Skeletal muscle satellite cell (primary cell): ENCODE measurements around the gene POLN. TPM values are rescaled to one million over a fixed set of nuclear protein-coding genes. Genes with fewer than 3 reads are reported as not detected.

ENCODE experiments used
- H3K27me3 ChIP-seq: 2 replicates; pipeline ENCODE4 v1.7.0; 2013; ENCODE audit warnings: low read length; ENCODE audit not compliant: control insufficient read depth, insufficient read depth
- H3K36me3 ChIP-seq: 2 replicates; pipeline ENCODE4 v1.7.0; 2013; ENCODE audit warnings: mild to moderate bottlenecking, control low read depth, low read length; ENCODE audit not compliant: insufficient read depth
- H3K4me1 ChIP-seq: 2 replicates; pipeline ENCODE4 v1.7.0; 2013; ENCODE audit warnings: low read length; ENCODE audit not compliant: control insufficient read depth, insufficient read depth
- H3K4me2 ChIP-seq: 2 replicates; pipeline ENCODE4 v1.7.0; 2013; ENCODE audit warnings: mild to moderate bottlenecking, low read length
- H3K4me3 ChIP-seq: 2 replicates; pipeline ENCODE4 v1.7.0; 2013; ENCODE audit warnings: low read length
- H3K9ac ChIP-seq: 2 replicates; pipeline ENCODE4 v1.7.0; 2013; ENCODE audit warnings: mild to moderate bottlenecking, low read depth, low read length, moderate library complexity
- H3K9me3 ChIP-seq: replicated peaks from 2 replicates; pipeline ENCODE4 v1.7.0; 2013; ENCODE audit warnings: mild to moderate bottlenecking, control low read depth, low read length
- total RNA-seq: library from RNA; depleted of rRNA; stranded (reverse); fragments of >200 nt; gene quantifications from 2 replicates; pipeline ENCODE4 v1.2.3, GENCODE V29; 2012; rRNA removed

Gene POLN
- 2.0 and 2.8 TPM in 2 replicates for total RNA-seq

DNA sequence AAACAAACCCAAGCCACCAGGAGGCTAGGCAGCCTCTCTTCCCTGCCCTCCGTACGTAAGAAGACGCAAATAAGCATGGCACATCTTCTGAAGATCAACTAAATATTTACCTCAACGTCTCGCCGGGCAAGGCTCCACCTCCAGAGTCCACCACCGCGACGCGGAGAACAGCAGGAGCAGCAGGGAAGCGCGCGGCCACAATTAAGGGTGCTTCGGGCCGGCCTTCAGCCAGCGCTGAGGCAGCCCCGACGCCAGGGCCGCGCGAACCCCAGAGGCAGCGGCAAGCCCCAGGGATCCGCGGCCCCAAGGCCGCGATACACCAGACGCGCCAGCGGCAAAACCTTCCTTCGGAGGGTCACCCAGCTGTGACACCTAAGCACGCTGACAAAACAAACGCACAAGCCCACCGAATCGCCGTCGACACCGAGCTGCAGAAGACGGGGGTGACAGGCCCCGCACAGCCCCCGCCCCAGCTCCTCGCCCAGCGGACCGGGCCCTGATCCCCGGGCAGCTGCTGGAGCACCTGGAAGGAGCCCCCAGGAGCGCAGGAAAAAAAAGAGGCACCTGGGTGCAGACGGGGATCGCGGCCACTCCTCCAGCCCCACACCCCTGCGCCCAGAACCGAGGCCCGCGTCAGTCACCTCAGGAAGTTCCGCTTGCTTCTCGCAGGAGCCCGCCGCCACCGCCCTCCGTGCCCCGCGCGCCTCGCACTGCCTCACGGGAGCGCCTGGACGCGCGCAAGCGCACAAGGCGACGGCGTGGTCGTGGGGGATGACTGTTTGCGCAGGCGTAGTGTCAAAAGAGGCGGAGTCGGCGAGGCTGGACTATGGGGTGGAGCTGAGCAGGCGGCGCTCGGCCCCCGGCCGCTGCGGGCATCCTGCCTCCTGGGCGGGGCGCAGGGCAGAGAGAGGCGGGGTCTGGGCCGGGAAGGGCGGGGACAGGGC, at the start of gene POLN, which contains the start of gene HAUS3:
Gene POLN, minus strand, starts transcription at position 712 of the 944 bp plus-strand sequence. CDS start 12,890 bp downstream, outside the sequence.
Gene HAUS3, minus strand, starts transcription at position 712 of the 944 bp plus-strand sequence. CDS start 1,175 bp downstream, outside the sequence.
- H3K9me3 ChIP-seq = no peaks in the 10 kb centered on the region
- H3K4me2 ChIP-seq = peak within 1 kb of the TSS; percentile 89
- H3K27me3 ChIP-seq = no peaks in the 10 kb centered on the region
- H3K36me3 ChIP-seq = peaks cover 17% of the 10 kb centered on the region
- peak within 1 kb of the TSS; percentile 92 for H3K9ac ChIP-seq
- peak within 1 kb of the TSS; percentile 97 for H3K4me3 ChIP-seq
- H3K4me1 ChIP-seq = peaks cover 38% of the 10 kb centered on the region

GRCh38 chr4:2290974-2291704, 49.2 kb upstream of the POLN start:
- no peak overlapping the region for H3K9ac ChIP-seq
- no peaks in the 10 kb centered on the region for H3K9me3 ChIP-seq
- peaks cover 6% of the 10 kb centered on the region for H3K4me1 ChIP-seq
- H3K4me2 ChIP-seq = no peak overlapping the region
- H3K27me3 ChIP-seq = peaks cover 13% of the 10 kb centered on the region
- H3K4me3 ChIP-seq = no peak overlapping the region
- H3K36me3 ChIP-seq = no peaks in the 10 kb centered on the region

GRCh38 chr4:2290488-2290887, 48.6 kb upstream of the POLN start:
- peaks cover 11% of the 10 kb centered on the region for H3K4me1 ChIP-seq
- H3K9me3 ChIP-seq = no peaks in the 10 kb centered on the region
- H3K4me3 ChIP-seq = no peak overlapping the region
- no peaks in the 10 kb centered on the region for H3K36me3 ChIP-seq
- no peak overlapping the region for H3K4me2 ChIP-seq
- no peak overlapping the region for H3K9ac ChIP-seq
- H3K27me3 ChIP-seq = peaks cover 13% of the 10 kb centered on the region

DNA sequence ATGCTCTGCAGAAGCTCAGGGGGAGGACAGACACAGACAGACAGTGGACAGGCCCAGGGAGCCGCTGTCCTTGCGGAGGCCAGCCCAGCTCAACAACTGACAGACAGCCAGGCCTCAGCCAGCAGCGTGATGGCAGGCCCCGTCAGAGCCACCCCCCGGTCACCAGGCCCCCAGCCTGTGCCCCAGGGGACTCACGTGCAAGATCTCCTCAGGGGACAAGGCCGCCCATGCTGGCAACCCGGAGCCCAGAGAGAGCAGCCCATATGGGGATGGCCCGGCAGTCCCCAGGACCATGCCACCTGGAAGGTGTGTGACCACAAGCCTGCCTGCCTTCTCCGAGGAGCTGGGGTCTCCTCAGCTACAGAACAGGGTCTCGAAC, 48.0 kb upstream of the POLN start:
- H3K27me3 ChIP-seq = peaks cover 13% of the 10 kb centered on the region
- peaks cover 16% of the 10 kb centered on the region for H3K4me1 ChIP-seq
- H3K9me3 ChIP-seq = no peaks in the 10 kb centered on the region
- no peaks in the 10 kb centered on the region for H3K36me3 ChIP-seq
- H3K9ac ChIP-seq = no peak overlapping the region
- no peak overlapping the region for H3K4me3 ChIP-seq
- H3K4me2 ChIP-seq = no peak overlapping the region

DNA sequence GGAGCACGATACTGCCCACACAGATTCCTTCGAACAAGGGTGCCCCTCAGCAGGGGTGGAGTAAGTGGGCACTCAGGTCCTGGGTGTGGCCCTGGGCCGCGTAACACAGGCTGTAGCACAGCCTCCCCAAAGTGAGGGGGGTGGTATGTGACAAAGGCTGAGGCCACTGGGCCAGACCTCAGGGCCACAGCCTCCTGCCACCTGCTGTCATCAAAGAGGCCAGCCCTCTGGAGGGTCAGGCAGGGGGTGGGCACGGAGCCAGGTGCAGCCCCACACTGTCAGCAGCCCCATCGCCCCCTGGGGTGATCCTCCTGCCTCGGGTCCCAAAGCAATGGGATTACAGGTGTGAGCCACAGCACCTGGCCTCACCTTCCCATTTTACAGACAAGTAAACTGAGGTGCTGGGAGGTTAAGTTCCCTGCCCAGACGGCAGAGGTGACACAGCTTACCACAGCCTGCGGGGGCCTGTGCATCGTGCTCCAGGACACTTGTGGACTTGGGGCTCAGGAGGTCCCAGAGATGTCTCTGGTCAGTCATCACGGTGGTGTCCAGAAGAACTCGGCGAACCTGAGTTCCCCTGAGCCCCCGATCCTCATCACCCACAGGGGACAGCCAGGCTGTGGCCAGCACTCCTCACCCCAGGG, 47.5 kb upstream of the POLN start:
- no peaks in the 10 kb centered on the region for H3K9me3 ChIP-seq
- H3K9ac ChIP-seq = no peak overlapping the region
- peaks cover 13% of the 10 kb centered on the region for H3K27me3 ChIP-seq
- peaks cover 17% of the 10 kb centered on the region for H3K4me1 ChIP-seq
- H3K4me3 ChIP-seq = no peak overlapping the region
- H3K36me3 ChIP-seq = no peaks in the 10 kb centered on the region
- H3K4me2 ChIP-seq = no peak overlapping the region

DNA sequence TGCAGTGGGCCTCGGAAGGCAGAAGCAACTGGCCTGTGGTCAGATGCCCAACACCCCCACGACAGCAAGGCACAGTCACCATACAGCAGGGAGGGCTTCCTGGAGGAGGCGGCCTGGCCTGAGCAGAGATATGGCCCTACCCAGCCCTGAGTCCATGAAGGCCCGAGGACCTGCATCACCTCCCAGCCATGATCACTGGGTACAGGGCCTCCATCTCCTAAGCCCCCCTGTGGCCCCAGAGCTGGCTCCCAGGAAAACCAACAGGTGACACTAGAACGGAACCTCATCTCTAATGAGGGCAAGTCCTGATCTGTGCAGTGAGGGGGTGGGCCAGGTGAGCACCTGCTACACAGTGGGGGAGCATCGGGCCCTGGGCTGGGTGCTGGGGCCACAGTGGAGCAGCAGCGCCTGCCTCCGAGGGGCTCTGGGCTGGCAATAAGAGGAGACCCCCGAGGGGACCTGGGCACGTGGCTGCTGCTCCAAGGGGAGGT, 46.2 kb upstream of the POLN start:
- no peaks in the 10 kb centered on the region for H3K36me3 ChIP-seq
- H3K27me3 ChIP-seq = peaks cover 13% of the 10 kb centered on the region
- H3K4me2 ChIP-seq = no peak overlapping the region
- no peaks in the 10 kb centered on the region for H3K9me3 ChIP-seq
- peaks cover 17% of the 10 kb centered on the region for H3K4me1 ChIP-seq
- no peak overlapping the region for H3K9ac ChIP-seq
- H3K4me3 ChIP-seq = no peak overlapping the region

- no peak overlapping the region for H3K4me2 ChIP-seq
- H3K9ac ChIP-seq = no peak overlapping the region
- peaks cover 12% of the 10 kb centered on the region for H3K4me1 ChIP-seq
- no peak overlapping the region for H3K4me3 ChIP-seq
- no peaks in the 10 kb centered on the region for H3K36me3 ChIP-seq
- H3K27me3 ChIP-seq = peaks cover 13% of the 10 kb centered on the region
- H3K9me3 ChIP-seq = no peaks in the 10 kb centered on the region
Measured at GRCh38 chr4:2287594-2287915, 45.6 kb upstream of the POLN start.

- no peak overlapping the region for H3K9ac ChIP-seq
- peaks cover 11% of the 10 kb centered on the region for H3K4me1 ChIP-seq
- H3K4me2 ChIP-seq = no peak overlapping the region
- H3K9me3 ChIP-seq = no peaks in the 10 kb centered on the region
- no peak overlapping the region for H3K4me3 ChIP-seq
- no peaks in the 10 kb centered on the region for H3K36me3 ChIP-seq
- peaks cover 10% of the 10 kb centered on the region for H3K27me3 ChIP-seq
Measured at GRCh38 chr4:2286904-2287593, 45.1 kb upstream of the POLN start.

DNA sequence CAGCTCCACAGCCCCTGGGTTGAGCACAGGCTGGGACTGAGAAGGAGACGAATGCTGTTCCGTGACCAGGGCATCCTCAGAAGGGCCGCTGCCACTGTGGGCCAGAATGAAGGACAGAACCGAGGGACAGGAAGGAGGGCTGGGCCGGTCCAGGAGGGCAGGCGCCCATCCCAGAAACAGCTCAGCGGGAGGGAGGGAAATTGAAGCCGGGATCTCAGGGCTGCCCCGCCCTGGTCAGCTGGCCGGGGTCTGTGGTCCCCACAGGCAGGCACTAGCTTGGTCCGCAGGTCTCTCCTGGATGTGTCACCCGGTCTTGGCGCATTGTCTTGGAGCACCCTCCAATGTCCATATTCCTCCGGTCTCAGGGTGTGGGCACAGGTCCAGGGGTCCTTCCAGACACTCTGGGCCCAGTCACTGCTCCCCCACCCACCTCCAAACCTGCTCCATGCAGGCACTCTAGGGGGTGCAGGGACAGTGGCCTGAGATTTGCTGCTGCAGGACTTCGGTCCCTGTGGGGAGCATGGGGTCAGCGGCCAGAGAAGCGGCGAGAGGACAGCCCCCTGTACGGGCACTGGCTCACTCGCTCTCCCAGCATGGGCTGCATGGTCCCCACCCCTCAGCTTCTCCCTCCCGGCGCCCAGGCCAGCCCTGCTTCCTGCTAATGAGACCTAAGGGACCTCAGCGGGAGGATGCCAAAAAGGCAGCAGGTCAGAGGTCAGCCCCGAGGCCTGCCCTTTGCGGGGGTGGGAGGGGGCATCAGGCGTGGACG, 43.9 kb upstream of the POLN start:
- Histone ChIP-seq H3K9me3 (no peaks in the 10 kb centered on the region), H3K4me1 (peaks cover 11% of the 10 kb centered on the region), H3K4me3 (no peak overlapping the region), H3K27me3 (no peaks in the 10 kb centered on the region), H3K36me3 (no peaks in the 10 kb centered on the region), H3K4me2 (peak overlapping the region; percentile 4), H3K9ac (no peak overlapping the region)

DNA sequence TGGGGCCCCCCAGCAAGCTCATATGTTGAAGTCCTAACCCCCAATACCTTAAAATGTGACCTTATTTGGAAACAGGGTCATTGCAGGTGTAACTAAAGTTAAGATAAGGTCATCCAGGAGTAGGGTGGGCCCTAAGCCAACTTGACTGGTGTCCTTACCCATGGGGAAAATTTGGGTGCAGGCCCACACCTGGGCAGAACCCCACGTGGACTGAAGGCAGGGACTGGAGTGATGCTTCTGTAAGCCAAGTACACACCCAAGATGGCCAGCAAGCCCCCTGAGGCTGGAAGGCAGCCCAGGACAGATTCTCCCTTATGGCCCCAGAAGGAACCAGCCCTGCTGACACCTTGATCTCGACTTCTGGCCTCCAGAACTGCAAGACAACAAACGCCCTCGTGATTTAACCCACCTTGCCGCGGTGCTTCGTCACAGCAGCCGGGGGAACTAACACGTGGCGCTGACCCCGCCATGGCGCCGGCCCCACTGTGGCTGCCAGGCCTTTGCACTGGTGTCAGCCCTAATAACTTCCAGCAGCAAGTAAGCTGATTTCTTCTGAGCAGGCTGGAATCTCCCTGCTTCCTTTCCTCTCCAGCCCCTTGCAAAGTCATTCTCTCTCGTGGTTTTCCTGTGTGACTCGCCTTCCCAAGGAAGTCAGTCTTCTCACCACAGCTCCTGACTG, 43.2 kb upstream of the POLN start:
- H3K4me2 ChIP-seq = no peak overlapping the region
- no peaks in the 10 kb centered on the region for H3K27me3 ChIP-seq
- no peak overlapping the region for H3K9ac ChIP-seq
- peaks cover 11% of the 10 kb centered on the region for H3K4me1 ChIP-seq
- no peaks in the 10 kb centered on the region for H3K9me3 ChIP-seq
- H3K36me3 ChIP-seq = no peaks in the 10 kb centered on the region
- H3K4me3 ChIP-seq = no peak overlapping the region
